B cell (primary cell): ENCODE measurements around the gene KRT23. TPM values are rescaled to one million over a fixed set of nuclear protein-coding genes. Genes with fewer than 3 reads are reported as not detected.

Source experiments
- ATAC-seq: fragments of 200-7000 bp; cut with Tn5 transposase; one replicate; pipeline ENCODE4 v1.10.0; 2021; ENCODE audit warnings: low read depth, mild to moderate bottlenecking, moderate number of reproducible peaks, moderate library complexity
- CTCF ChIA-PET: fragments of 350-600 bp; sonication (Branson Sonifier 250); formaldehyde crosslinking; loops from one replicate; lab custom pipeline; 2021; ENCODE audit warnings: antibody characterized with exemption, inconsistent platforms; lab: Charles Lee
- POLR2A ChIA-PET: fragments of 350-600 bp; sonication (Branson Sonifier 250); formaldehyde crosslinking; loops from one replicate; lab custom pipeline; 2021; ENCODE audit warnings: antibody characterized with exemption; lab: Charles Lee
- DNase-seq: peaks from one replicate; pipeline ENCODE4 v3.0.0; 2013
- H2AFZ ChIP-seq: 2 replicates; pipeline ENCODE4 v1.6.1; 2012; ENCODE audit warnings: mild to moderate bottlenecking, low read depth, low read length; ENCODE audit not compliant: insufficient read depth, poor library complexity, severe bottlenecking
- H3K27ac ChIP-seq, 2 donors: 1 replicate in 1 of 2; 2 replicates in 1 of 2; pipeline ENCODE4 v1.5.1; 2012 to 2013; ENCODE audit warnings: low read length in 2 of 2, mild to moderate bottlenecking in 2 of 2, moderate library complexity in 1 of 2
- H3K27me3 ChIP-seq, 4 experiments: fragments of 200-600 bp in 1 of 4; sonication (generic) in 1 of 4; replicated peaks in 1 of 4; 1 replicate in 2 of 4; 2 replicates in 2 of 4; pipeline versions ENCODE4 v1.6.1 to v1.7.0; 2013 to 2016; ENCODE audit warnings: low read length in 3 of 4, mild to moderate bottlenecking in 2 of 4, mixed read lengths in 1 of 4, moderate library complexity in 1 of 4; ENCODE audit not compliant: insufficient read depth in 4 of 4, control insufficient read depth in 3 of 4; ENCODE audit errors: control extremely low read depth in 1 of 4
- H3K36me3 ChIP-seq, 2 experiments: replicated peaks in 1 of 2; 1 replicate in 1 of 2; 2 replicates in 1 of 2; pipeline versions ENCODE4 v1.6.1 to v1.7.1; 2013; ENCODE audit warnings: low read length in 1 of 2; ENCODE audit not compliant: insufficient read depth in 2 of 2, control insufficient read depth in 1 of 2; ENCODE audit errors: control extremely low read depth in 1 of 2, extremely low read depth in 1 of 2
- H3K4me1 ChIP-seq, 2 donors: fragments of 200-600 bp in 1 of 2; sonication (generic) in 1 of 2; 1 replicate in 1 of 2; 2 replicates in 1 of 2; pipeline versions ENCODE4 v1.5.1 to v1.6.1; 2013 to 2017; ENCODE audit warnings: low read length in 2 of 2; ENCODE audit not compliant: control insufficient read depth in 2 of 2, insufficient read depth in 2 of 2
- H3K4me2 ChIP-seq: replicated peaks from 2 replicates; pipeline ENCODE3; 2012; ENCODE audit warnings: mild to moderate bottlenecking, low read depth, low read length; ENCODE audit not compliant: poor library complexity, severe bottlenecking
- H3K4me3 ChIP-seq, 5 experiments: fragments of 200-600 bp in 1 of 5; sonication (generic) in 1 of 5; 1 replicate in 3 of 5; 2 replicates in 2 of 5; pipeline versions ENCODE4 v1.5.1 to v1.7.0; 2011 to 2016; ENCODE audit warnings: low read length in 4 of 5, mild to moderate bottlenecking in 4 of 5, low read depth in 2 of 5, control low read depth in 1 of 5, moderate library complexity in 1 of 5; ENCODE audit not compliant: insufficient read depth in 1 of 5; ENCODE audit errors: control extremely low read depth in 1 of 5, extremely low read depth in 1 of 5
- H3K79me2 ChIP-seq: fragments of 200-600 bp; sonication (generic); one replicate; pipeline ENCODE4 v1.6.0; 2016; ENCODE audit warnings: low read length; ENCODE audit not compliant: control insufficient read depth, insufficient read depth
- H3K9ac ChIP-seq: fragments of 200-600 bp; sonication (generic); 2 replicates; pipeline ENCODE4 v1.6.1; 2017; ENCODE audit warnings: mild to moderate bottlenecking, low read length, moderate library complexity
- H3K9me3 ChIP-seq, 3 donors: one replicate each; pipeline versions ENCODE4 v1.6.1 to v1.7.1; 2013; ENCODE audit warnings: low read length in 2 of 3; ENCODE audit not compliant: control insufficient read depth in 2 of 3, insufficient read depth in 1 of 3; ENCODE audit errors: control extremely low read depth in 1 of 3
- H4K20me1 ChIP-seq: 2 replicates; pipeline ENCODE4 v1.6.0; 2012; ENCODE audit warnings: mild to moderate bottlenecking, low read length; ENCODE audit not compliant: insufficient read depth, control insufficient read depth, poor library complexity, severe bottlenecking
- H3K27ac Mint-ChIP-seq: one replicate; pipeline ENCODE4 v1.8.0; 2021; ENCODE audit warnings: mixed read lengths
- H3K27me3 Mint-ChIP-seq: one replicate; pipeline ENCODE4 v1.8.0; 2021; ENCODE audit warnings: mixed read lengths
- H3K4me1 Mint-ChIP-seq: one replicate; pipeline ENCODE4 v1.8.0; 2021; ENCODE audit warnings: mixed read lengths
- H3K4me3 Mint-ChIP-seq: one replicate; pipeline ENCODE4 v1.8.0; 2021; ENCODE audit warnings: mixed read lengths
- H3K9me3 Mint-ChIP-seq: one replicate; pipeline ENCODE4 v1.8.0; 2022; ENCODE audit warnings: mixed read lengths; ENCODE audit not compliant: insufficient read depth
- EZH2 ChIP-seq: IDR thresholded peaks from 2 replicates; pipeline ENCODE4 v1.6.1; 2012; ENCODE audit warnings: borderline replicate concordance, low read depth, mild to moderate bottlenecking, moderate library complexity, low read length; ENCODE audit not compliant: insufficient read depth, poor library complexity, severe bottlenecking
- WGBS: methylation state at CpG from one replicate; pipeline ENCODE4 v1.1.5; 2013; ENCODE audit warnings: missing lambda C conversion rate; ENCODE audit not compliant: insufficient coverage; 5-methylcytosine and 5-hydroxymethylcytosine counted together
- intact Hi-C: fragments of 100-400 bp; cut with micrococcal nuclease; formaldehyde crosslinking; loops from one replicate; pipeline ENCODE4 v1.10.0; 2022
- polyA plus RNA-seq: library from polyadenylated mRNA; depleted of rRNA; stranded (reverse); fragments of >200 nt; gene quantifications from 2 replicates; pipeline ENCODE4 v1.2.3, GENCODE V29; 2012
- total RNA-seq, 2 donors: library from RNA; stranded (reverse); fragments of 120-200 nt in 1 of 2; gene quantifications; 1 replicate in 1 of 2; 2 replicates in 1 of 2; pipeline versions ENCODE4 v1.2.3 to v1.2.4, GENCODE V29; 2013 to 2022
- TF ChIP-seq, protein P1 (sequence below): fragments of 200-600 bp; IDR thresholded peaks from one replicate; pipeline ENCODE4 v1.8.0; 2022; ENCODE audit warnings: antibody characterized with exemption, mild to moderate bottlenecking

The KRT23 gene
- total and polyA plus RNA-seq, 2 donors (not counting 1 experiment from before 2014, with no cell fraction given), result 0.06 TPM; not detected in 1

GRCh38 chr17:40896916-40897455, 40.5 kb downstream of the KRT23 start:
- Mint-ChIP-seq H3K9me3 (no peaks in the 10 kb centered on the region), H3K4me3 (no peak overlapping the region), H3K27me3 (peaks cover 54% of the 10 kb centered on the region), H3K4me1 (no peaks in the 10 kb centered on the region), H3K27ac (no peak overlapping the region)
- no peak overlapping the region for H3K27ac ChIP-seq
- no peak for ATAC-seq
- H3K36me3 ChIP-seq, result no peaks in the 10 kb centered on the region
- CTCF ChIA-PET, result no interaction called here
- POLR2A ChIA-PET, result no interaction called here
- H2AFZ ChIP-seq, result no peak overlapping the region
- no peak for DNase-seq
- no peak overlapping the region for H3K9ac ChIP-seq
- H3K4me2 ChIP-seq, result no peak overlapping the region
- no peaks in the 10 kb centered on the region for H3K4me1 ChIP-seq
- no peak for TF ChIP-seq EZH2
- TF ChIP-seq, protein P1, sequence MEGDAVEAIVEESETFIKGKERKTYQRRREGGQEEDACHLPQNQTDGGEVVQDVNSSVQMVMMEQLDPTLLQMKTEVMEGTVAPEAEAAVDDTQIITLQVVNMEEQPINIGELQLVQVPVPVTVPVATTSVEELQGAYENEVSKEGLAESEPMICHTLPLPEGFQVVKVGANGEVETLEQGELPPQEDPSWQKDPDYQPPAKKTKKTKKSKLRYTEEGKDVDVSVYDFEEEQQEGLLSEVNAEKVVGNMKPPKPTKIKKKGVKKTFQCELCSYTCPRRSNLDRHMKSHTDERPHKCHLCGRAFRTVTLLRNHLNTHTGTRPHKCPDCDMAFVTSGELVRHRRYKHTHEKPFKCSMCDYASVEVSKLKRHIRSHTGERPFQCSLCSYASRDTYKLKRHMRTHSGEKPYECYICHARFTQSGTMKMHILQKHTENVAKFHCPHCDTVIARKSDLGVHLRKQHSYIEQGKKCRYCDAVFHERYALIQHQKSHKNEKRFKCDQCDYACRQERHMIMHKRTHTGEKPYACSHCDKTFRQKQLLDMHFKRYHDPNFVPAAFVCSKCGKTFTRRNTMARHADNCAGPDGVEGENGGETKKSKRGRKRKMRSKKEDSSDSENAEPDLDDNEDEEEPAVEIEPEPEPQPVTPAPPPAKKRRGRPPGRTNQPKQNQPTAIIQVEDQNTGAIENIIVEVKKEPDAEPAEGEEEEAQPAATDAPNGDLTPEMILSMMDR, result no peak
- H4K20me1 ChIP-seq, result no peaks in the 10 kb centered on the region
- intact Hi-C loops, result no loop called here
- WGBS, result 83% methylated on average over 1 of the region's 4 CpGs
- H3K9me3 ChIP-seq, result no peaks in the 10 kb centered on the region
- H3K27me3 ChIP-seq, result peaks cover 0 to 10% (median 2%) of the 10 kb centered on the region in 4 experiments
- H3K4me3 ChIP-seq, result no peak overlapping the region
- no peaks in the 10 kb centered on the region for H3K79me2 ChIP-seq

- peaks cover 0 to 13% (median 2%) of the 10 kb centered on the region in 4 experiments for H3K27me3 ChIP-seq
- H3K27me3 Mint-ChIP-seq, result peaks cover 54% of the 10 kb centered on the region
- H3K4me2 ChIP-seq, result no peak overlapping the region
- H3K4me1 ChIP-seq, result no peaks in the 10 kb centered on the region
- H3K4me3 Mint-ChIP-seq, result no peak overlapping the region
- WGBS, result 64% methylated on average over 8 of the region's 9 CpGs
- no peak overlapping the region for H2AFZ ChIP-seq
- no peaks in the 10 kb centered on the region for H3K9me3 Mint-ChIP-seq
- H3K27ac ChIP-seq, result no peak overlapping the region
- intact Hi-C loops, result no loop called here
- H3K9ac ChIP-seq, result no peak overlapping the region
- no peak overlapping the region for H3K27ac Mint-ChIP-seq
- no peaks in the 10 kb centered on the region for H3K79me2 ChIP-seq
- H3K36me3 ChIP-seq, result no peaks in the 10 kb centered on the region
- no peak for ATAC-seq
- no peak for DNase-seq
- H3K4me1 Mint-ChIP-seq, result no peaks in the 10 kb centered on the region
- H3K4me3 ChIP-seq, result no peak overlapping the region
- H3K9me3 ChIP-seq, result no peaks in the 10 kb centered on the region
- TF ChIP-seq, protein P1, result no peak
- TF ChIP-seq EZH2, result no peak
- ChIA-PET POLR2A (no interaction called here), CTCF (no interaction called here)
- no peaks in the 10 kb centered on the region for H4K20me1 ChIP-seq
Observed at GRCh38 chr17:40895106-40895730, 42.2 kb downstream of the KRT23 start.
